Activated gamma-delta T cell treated with anti-CD3 and anti-CD28 coated beads, Interleukin-2, amount 50 U/mL, for 16 hours (primary cell): ENCODE data around the gene SLC16A11.
"Not testable (repeated sequence)": the region's sequence is repeated elsewhere in the genome, so short reads cannot be mapped to it uniquely, and the experiment has no call there.

Experiments
- DNase-seq: peaks from one replicate; pipeline ENCODE4 v3.0.0-alpha.2; 2020; ENCODE audit warnings: low read depth

SLC16A11 gene

GRCh38 chr17:7005716-7006115, 38.2 kb downstream of the SLC16A11 start:
- DNase-seq, result no peak

GRCh38 chr17:7004398-7005253, 39.3 kb downstream of the SLC16A11 start:
- DNase-seq, result no peak

- DNase-seq, result no peak
These were observed 40.1 kb downstream of the SLC16A11 start for GRCh38 chr17:7003745-7004144.

DNA sequence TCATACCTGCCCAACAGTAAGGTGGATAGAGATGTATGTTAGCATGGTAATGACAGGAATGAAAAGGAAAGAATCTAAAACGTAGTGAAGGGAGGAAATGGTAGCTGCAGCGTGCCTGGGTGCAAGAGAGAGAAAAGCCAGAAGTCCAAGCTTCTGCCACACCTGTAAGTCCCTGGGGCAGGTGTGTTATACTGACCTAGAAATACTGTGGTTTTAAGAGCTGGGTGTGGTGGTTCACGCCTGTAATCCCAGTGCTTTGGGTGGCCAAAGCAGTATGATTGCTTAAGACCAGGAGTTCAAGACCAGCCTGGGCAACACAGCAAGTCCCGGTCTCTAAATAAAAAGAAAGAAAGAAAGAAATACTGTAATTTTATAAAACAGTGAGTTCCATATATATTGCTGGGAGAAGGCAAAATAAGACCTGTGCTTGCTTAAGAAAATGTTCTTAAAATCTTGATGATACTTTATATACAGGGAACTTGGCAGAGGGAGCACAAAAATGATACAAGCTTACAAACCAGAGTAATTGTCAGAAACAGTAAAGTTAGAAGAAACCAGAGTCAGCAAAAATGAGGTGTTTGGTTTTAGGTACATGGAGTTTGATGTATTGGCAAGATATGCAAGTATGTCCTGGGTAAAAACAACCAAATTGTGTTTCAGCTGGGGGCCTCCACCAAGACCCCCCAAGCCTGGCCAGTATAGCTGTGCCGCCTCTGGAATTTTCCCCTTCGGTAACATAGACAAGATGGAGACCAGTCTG, 41.4 kb downstream of the SLC16A11 start:
- no peak for DNase-seq

GRCh38 chr17:7001318-7001961, 42.5 kb downstream of the SLC16A11 start:
- DNase-seq, result no peak

- no peak for DNase-seq
These were observed 44.9 kb downstream of the SLC16A11 start for GRCh38 chr17:6998855-6999508.

DNA sequence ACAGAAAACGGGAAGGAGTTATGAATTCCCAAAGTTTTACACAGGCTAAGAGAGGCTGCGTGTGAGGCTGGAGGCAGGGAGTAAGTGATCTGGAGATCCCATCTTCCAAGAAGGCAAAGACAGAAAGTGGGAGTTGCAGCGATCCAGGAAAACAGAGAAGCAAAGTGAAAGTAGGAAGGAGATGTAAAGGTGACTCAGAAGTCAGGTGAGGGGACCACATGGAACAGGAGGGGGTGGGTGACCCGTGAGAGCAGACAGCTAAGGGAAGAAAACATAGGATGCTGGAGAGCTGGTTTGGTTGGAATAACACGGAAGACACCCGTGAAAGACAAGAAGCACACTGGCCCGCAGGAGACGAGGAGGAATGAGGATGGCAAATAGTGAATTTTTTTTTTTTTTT, 46.7 kb downstream of the SLC16A11 start:
- no peak for DNase-seq

DNA sequence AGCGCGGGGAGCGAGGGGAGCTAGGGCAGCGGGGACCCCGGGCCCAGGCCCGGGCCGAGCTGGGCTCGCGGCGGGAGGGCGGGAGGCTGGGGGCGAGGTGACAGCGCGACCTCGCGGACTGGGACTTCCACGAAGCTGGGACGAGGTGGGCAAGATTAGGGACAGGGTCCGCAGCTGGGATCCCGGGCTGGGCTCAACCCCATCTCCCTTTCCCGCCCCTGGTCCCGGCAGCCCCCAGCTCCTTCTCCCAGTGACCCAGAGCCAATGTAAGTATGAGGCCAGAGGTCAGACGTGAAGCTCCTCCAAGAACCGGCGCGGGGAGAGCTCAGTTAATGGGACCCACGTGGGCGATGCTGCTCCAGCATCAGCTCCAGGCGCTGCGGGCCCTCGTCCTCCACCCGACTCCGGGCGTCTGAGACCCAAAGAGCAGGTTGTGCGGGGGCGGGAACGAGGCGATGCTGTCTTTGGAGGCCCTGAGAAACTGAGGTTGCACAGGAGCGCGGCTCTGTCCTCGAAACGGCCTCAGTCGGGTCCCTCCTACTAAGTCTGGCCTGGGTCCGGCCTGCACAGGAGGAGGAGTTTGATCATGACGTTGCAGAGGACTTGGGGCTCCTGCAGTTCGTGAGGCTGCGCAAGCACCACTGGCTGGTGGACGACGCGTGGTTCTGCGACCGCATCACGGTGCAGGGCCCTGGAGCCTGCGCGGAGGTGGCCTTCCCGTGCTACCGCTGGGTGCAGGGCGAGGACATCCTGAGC, 47.5 kb downstream of the SLC16A11 start:
- DNase-seq, result no peak

GRCh38 chr17:6995500-6996255, 48.2 kb downstream of the SLC16A11 start, which contains the start of gene ALOX12:
Gene ALOX12 (plus strand): TSS chr17:6996049. CDS start chr17:6996118, 69 bp downstream.
- no peak for DNase-seq

GRCh38 chr17:6994666-6995256, 49.1 kb downstream of the SLC16A11 start:
- no peak for DNase-seq

DNA sequence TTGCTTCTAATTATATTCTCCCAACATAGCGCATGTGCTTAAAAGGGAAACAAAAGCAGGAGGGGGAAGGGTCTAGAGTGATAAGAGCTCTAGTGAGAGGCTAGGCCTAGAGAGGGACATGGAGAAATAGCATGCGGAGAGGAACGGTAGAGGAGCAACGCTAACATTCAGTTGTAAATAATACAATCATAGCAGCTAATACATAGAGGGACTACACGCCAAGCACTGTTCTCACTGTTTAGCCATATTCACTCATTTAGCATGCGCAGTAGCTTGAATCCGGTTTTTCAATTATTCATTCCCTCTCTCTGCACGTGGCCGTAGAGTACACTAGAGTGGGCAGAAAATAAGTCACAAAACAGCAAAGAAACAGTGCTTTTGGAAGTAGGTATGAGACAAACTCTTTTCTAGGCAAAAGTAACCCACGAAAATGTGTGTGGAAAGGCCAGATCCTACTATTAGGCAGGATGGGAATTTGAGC, 49.7 kb downstream of the SLC16A11 start:
- no peak for DNase-seq

DNA sequence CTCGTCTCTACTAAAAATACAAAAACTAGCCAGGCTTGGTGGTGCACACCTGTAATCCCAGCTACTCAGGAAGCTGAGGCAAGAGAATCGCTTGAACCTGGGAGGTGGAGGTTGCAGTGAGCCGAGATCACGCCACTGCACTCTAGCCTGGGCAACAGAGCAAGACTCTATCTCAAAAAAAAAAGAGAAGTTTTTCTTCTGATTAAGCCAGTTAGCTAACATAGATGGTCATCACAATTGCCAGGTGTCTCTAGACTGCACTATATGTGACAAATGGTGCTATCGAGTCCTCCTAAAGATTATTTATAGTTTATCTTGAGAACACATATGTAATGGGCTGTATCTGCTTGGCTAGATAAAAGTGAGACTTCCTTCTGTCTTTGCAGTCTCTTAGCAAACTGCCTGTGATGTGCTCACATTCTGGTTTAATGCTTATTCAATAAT, 50.3 kb downstream of the SLC16A11 start:
- DNase-seq, result not testable (repeated sequence)
